ENCODE results near the gene NPPC. TPM values are rescaled to one million over a fixed set of nuclear protein-coding genes. Genes with fewer than 3 reads are reported as not detected.

Gene NPPC
- total and polyA plus RNA-seq, 9 donors = 1.5 to 17.3 (median 4.7) TPM

DNA sequence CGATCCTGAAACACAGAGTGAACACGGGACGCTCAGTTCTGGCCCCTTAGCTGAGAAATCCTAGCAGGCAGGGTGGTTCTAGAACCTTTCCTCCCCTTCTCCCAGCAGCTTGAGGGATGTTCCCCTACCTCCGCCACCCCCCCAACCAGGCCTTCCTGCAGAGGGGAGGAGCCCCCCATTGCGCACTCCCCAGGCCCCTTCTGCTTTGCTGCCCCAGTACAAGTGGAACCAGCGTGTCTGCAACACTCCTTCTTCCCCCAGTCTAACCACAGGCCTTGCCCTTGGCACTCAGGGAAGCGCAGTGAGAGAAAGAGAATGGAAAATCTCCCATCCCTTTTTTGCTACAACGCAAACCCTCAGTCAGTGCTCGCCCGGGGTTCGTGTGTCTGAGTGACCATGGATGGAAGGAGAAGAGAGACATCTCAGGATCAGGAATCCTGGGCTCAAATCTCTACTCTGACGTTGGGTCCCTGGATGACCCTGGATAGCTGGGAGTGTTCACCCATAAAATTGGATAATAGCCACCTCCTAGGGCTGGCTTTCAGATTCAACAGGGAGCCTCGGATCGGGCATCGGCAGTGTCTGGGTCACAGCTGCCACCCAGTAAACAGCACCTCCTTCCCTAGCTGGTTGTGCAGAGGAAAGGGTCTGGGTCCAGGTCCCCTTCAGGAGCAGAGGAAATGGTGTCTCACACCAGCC, 3.7 kb downstream of the NPPC start:
- Histone ChIP-seq H3K9me3 (replicated peaks; ENCODE audit: control insufficient read depth, low read depth, low read length) (no peaks in the 10 kb centered on the region), H3K27me3 (ENCODE audit: control insufficient read depth, insufficient read depth, low read length) (peaks cover 37% of the 10 kb centered on the region), H3K4me3 (ENCODE audit: low read length) (no peak overlapping the region), H3K27ac (ENCODE audit: low read length) (no peak overlapping the region), H3K4me1 (ENCODE audit: control insufficient read depth, insufficient read depth, low read length) (peaks cover 38% of the 10 kb centered on the region), H3K36me3 (ENCODE audit: control insufficient read depth, insufficient read depth, low read length) (peaks cover 7% of the 10 kb centered on the region)
- 84% methylated on average over 8 of the region's 15 CpGs for WGBS (ENCODE audit: insufficient coverage)
- DNase-seq = no peak

DNA sequence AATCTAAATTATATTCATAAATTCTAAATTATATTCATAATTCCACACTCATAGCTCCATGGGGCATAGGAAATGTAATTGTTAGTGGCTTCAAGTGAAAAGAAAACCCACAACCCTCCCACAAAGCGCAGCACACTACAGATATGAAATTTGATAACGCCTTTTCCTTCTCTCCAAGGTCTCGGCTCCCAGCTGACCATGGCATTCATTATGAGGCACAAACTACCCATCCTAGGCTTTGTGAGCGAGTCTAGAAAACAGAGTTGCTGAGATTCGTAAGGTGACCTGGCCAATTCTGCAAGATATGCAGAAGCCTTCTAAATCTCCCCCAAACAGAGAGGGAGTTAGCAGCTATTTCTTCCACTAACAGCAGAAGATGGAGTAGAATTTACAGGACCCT, 5.4 kb downstream of the NPPC start:
- H3K27ac ChIP-seq (ENCODE audit: low read length) = no peak overlapping the region
- no peak for DNase-seq
- H3K4me1 ChIP-seq (ENCODE audit: control insufficient read depth, insufficient read depth, low read length) = peaks cover 27% of the 10 kb centered on the region
- no peak overlapping the region for H3K4me3 ChIP-seq (ENCODE audit: low read length)
- 100% methylated on average over 1 of the region's 5 CpGs for WGBS (ENCODE audit: insufficient coverage)
- H3K9me3 ChIP-seq (replicated peaks; ENCODE audit: control insufficient read depth, low read depth, low read length) = no peaks in the 10 kb centered on the region
- H3K36me3 ChIP-seq (ENCODE audit: control insufficient read depth, insufficient read depth, low read length) = peaks cover 7% of the 10 kb centered on the region
- H3K27me3 ChIP-seq (ENCODE audit: control insufficient read depth, insufficient read depth, low read length) = peaks cover 23% of the 10 kb centered on the region

DNA sequence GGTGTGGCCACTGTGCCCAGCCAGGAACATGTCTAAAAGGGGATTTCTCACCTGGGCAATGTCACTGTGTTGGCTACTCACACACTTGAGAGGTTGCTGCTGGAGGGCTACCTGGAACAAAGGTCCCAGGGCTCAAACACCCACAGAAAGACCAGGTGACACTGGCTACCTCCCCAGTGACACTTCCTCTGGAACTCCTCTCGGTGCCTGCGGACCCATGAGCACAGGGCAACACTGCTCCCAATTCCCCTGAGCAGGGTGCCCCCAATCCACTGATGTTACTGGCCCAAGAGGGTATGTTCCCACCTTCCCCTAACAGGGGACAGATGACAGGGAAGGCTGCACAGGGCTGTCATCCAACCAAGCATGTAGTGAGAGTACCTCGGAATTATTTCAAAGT, 5.8 kb downstream of the NPPC start:
- no peak for DNase-seq
- Histone ChIP-seq H3K27ac (ENCODE audit: low read length) (no peak overlapping the region), H3K36me3 (ENCODE audit: control insufficient read depth, insufficient read depth, low read length) (peaks cover 7% of the 10 kb centered on the region), H3K4me1 (ENCODE audit: control insufficient read depth, insufficient read depth, low read length) (peaks cover 22% of the 10 kb centered on the region), H3K4me3 (ENCODE audit: low read length) (no peak overlapping the region), H3K9me3 (replicated peaks; ENCODE audit: control insufficient read depth, low read depth, low read length) (no peaks in the 10 kb centered on the region), H3K27me3 (ENCODE audit: control insufficient read depth, insufficient read depth, low read length) (peaks cover 19% of the 10 kb centered on the region)
- WGBS (ENCODE audit: insufficient coverage) = no CpG with 5 or more reads among the region's 3 CpGs

DNA sequence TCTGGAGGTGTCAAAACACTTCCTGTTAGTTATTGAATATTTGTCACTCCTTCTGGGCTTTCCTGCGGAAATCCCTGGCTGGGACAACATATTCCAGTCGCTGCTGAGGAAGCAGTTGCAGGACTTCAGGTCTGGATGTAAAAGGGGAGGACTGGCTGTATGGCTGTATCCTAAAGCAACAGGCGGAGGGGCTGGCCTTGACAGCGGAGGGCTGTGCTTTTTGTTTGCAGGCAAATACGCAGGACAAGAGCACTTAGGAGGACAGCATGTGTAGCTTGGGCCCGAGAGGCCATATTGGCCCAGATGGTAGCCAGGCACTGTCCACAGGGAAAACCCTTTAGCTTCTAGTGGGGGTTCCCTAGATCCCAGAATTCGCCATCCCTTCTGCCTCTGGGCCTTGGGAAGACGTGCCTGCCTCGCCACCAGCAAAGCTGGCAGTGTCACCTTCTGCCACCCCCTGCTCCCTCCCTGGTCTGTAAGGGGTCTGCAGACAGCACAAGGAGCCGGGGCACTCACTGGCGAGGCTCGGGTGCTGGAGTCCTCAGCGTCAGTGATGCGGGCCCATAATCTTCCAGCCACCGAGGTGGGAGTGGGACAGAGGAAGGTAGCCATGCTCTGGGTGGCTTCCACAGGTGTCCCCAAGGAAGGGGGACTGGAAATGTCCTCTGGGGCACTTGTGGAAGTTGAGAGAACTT, 6.7 kb downstream of the NPPC start:
- DNase-seq = no peak
- Histone ChIP-seq H3K4me3 (ENCODE audit: low read length) (no peak overlapping the region), H3K27ac (ENCODE audit: low read length) (no peak overlapping the region), H3K4me1 (ENCODE audit: control insufficient read depth, insufficient read depth, low read length) (peaks cover 17% of the 10 kb centered on the region), H3K27me3 (ENCODE audit: control insufficient read depth, insufficient read depth, low read length) (peaks cover 12% of the 10 kb centered on the region), H3K9me3 (replicated peaks; ENCODE audit: control insufficient read depth, low read depth, low read length) (no peaks in the 10 kb centered on the region), H3K36me3 (ENCODE audit: control insufficient read depth, insufficient read depth, low read length) (peaks cover 7% of the 10 kb centered on the region)
- WGBS (ENCODE audit: insufficient coverage) = 78% methylated on average over 10 of the region's 15 CpGs

DNA sequence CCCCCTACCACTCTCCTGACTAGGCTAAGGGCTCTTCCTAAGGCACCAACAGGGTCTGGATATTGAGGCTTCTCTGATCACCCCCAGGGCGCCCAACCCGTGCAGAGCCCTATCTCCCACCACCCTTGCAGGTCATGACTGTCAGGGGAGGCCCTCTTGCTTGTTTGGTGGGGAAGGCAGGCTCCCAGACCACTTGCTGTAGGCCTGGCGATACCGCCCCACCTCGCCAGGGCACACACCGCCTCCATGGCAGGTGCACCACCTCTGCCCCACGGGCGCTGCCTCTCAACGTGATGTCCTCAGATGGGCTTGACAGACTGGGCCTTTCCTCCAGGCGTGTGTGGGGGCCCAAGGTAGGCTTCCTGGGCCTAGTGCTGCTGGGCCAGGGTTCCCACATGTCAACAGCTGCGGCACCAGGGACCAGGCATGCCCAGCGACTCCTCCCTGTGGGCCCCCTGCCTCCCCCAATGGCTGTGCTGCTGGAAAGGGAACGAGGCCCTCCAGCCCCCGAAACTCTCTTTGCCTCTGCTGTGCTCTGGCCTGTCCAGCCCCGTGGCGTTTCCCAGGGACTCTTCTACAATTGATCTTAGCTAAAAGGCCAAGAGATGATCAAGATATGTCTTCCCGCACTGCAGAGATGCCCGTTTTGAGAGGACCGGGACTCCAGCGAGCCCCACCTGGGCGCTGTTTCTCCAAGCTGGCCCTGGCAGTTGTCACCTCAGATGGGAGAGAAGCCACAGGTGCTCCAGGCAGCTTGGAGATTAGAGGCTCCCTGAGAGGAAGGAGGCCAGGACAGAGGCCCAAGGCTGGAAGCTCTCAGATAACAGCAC, 7.5 kb downstream of the NPPC start:
- WGBS (ENCODE audit: insufficient coverage) = 88% methylated on average over 19 of the region's 21 CpGs
- H3K4me3 ChIP-seq (ENCODE audit: low read length) = no peak overlapping the region
- H3K27me3 ChIP-seq (ENCODE audit: control insufficient read depth, insufficient read depth, low read length) = peaks cover 5% of the 10 kb centered on the region

DNA sequence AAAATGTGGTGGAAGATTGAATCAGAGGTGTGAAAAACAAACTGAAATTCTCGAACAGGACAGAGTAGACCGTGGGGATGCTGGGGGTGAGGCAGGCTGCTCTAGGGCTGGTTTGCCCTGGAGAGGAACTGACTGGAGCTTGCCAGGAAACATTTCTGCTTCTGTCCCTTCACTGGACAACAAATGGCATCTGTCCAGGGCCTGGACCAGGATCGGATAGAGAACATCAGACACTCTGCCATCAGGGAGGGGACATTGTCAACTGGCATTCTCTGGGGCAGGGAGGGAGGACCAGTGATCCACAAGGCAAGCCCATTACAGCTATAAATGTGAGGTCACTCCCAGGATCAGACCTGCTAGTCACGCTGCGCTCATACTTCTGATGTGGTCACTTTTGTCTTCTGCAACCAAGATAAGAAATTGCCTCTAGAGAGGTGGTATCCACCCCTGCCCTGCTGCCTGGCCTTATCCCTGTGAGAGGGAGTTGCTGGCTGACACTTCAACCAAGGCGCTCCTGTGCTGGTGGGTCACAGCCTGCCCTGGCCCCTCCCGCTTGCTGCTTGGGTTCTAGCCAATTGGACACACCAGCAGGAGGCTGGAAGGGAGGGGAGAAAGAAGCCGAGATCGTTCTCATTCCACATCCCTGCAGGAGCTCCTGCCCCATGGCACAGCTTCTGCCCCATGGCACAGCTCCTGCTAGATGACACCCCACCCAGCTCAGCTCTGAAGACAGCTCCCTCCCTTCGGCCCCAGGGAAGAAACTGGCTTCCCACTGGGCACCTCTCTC, 8.7 kb downstream of the NPPC start:
- Histone ChIP-seq H3K27ac (ENCODE audit: low read length) (no peak overlapping the region), H3K36me3 (ENCODE audit: control insufficient read depth, insufficient read depth, low read length) (no peaks in the 10 kb centered on the region), H3K27me3 (ENCODE audit: control insufficient read depth, insufficient read depth, low read length) (no peaks in the 10 kb centered on the region), H3K4me1 (ENCODE audit: control insufficient read depth, insufficient read depth, low read length) (peaks cover 11% of the 10 kb centered on the region), H3K9me3 (replicated peaks; ENCODE audit: control insufficient read depth, low read depth, low read length) (no peaks in the 10 kb centered on the region), H3K4me3 (ENCODE audit: low read length) (no peak overlapping the region)
- peak; percentile 50 for DNase-seq
- 48% methylated on average over 4 of the region's 10 CpGs for WGBS (ENCODE audit: insufficient coverage)

More for the DNA sequence above, 7.5 kb downstream of the NPPC start:
- Histone ChIP-seq H3K9me3 (replicated peaks; ENCODE audit: control insufficient read depth, low read depth, low read length) (no peaks in the 10 kb centered on the region), H3K27ac (ENCODE audit: low read length) (no peak overlapping the region), H3K36me3 (ENCODE audit: control insufficient read depth, insufficient read depth, low read length) (peaks cover 4% of the 10 kb centered on the region), H3K4me1 (ENCODE audit: control insufficient read depth, insufficient read depth, low read length) (peaks cover 17% of the 10 kb centered on the region)
- DNase-seq = no peak

DNA sequence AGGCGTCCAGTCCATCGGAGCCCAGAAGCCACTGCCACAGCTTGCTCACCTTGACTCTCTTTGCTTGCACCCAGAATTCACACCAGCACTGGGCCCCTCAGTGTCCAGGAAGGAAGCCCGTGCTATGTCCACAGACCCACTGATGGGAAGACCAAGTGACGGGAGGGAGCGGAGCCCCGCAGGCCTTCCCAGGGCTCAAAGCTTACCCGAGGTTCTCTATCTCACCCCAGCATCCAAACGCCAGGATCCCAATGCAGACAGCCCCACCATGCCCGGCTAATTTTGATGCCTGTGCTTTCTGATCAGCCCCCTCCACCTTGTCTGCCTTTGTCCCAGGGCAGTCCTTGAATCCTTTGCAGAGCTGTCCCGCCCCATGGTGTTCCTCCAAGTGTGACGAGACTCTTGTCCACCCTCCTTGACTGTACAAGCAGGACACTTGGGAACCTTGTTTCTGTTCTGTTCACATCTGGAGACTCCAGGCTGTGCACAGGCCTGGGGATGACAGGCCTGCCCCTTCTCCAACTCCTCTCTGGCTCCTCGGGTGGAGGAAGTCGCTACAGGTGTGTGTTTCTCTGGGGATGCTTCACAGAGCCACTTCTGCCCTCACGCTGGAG, 12.0 kb downstream of the NPPC start:
- Histone ChIP-seq H3K9me3 (replicated peaks; ENCODE audit: control insufficient read depth, low read depth, low read length) (no peaks in the 10 kb centered on the region), H3K27me3 (ENCODE audit: control insufficient read depth, insufficient read depth, low read length) (no peaks in the 10 kb centered on the region), H3K27ac (ENCODE audit: low read length) (no peak overlapping the region), H3K36me3 (ENCODE audit: control insufficient read depth, insufficient read depth, low read length) (no peaks in the 10 kb centered on the region), H3K4me3 (ENCODE audit: low read length) (no peak overlapping the region), H3K4me1 (ENCODE audit: control insufficient read depth, insufficient read depth, low read length) (peaks cover 6% of the 10 kb centered on the region)
- no peak for DNase-seq
- 78% methylated on average over 10 of the region's 14 CpGs for WGBS (ENCODE audit: insufficient coverage)

DNA sequence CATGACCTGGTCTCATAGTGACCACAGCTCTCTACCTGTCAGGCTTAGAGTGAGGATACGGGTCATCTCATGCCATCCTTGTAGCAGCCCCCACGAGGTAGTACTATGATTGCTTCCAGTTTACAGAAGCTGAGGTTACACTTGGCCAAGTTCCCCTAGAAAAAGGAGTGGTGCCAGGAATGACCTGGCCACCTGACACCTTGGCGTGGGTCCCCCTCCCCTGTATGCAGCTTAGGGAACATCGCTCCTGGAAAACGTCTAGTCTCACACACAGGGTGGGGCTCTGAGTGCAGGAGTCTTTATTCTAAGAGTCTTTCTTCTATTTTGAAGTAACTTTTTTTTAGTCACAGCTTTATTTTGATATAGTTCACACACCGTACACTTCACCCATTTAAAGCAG, 14.8 kb downstream of the NPPC start:
- Histone ChIP-seq H3K4me1 (ENCODE audit: control insufficient read depth, insufficient read depth, low read length) (no peaks in the 10 kb centered on the region), H3K36me3 (ENCODE audit: control insufficient read depth, insufficient read depth, low read length) (no peaks in the 10 kb centered on the region), H3K27me3 (ENCODE audit: control insufficient read depth, insufficient read depth, low read length) (no peaks in the 10 kb centered on the region), H3K9me3 (replicated peaks; ENCODE audit: control insufficient read depth, low read depth, low read length) (no peaks in the 10 kb centered on the region), H3K27ac (ENCODE audit: low read length) (no peak overlapping the region), H3K4me3 (ENCODE audit: low read length) (no peak overlapping the region)
- DNase-seq = no peak
- 96% methylated on average over 3 of the region's 6 CpGs for WGBS (ENCODE audit: insufficient coverage)

DNA sequence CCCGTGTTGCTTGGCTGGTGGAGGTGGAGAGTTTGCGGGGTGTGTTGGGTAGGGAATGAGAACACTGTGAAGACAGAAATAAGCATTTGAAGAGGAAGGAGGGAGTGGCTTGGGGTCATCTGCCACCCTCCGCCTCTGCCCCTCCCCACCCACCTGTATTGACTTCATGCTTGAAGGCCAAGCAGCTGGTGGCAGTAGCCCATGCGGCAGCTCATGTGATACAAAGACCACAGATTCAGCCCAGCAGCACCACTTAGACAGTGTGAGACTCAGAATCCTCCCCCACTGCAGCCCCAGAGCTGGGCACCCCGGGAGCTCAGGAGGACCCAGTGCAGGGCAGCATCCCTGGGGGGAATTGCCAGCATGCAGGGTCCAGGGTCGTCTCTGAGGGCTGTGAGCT, 15.4 kb downstream of the NPPC start:
- no peak for DNase-seq
- Histone ChIP-seq H3K27ac (ENCODE audit: low read length) (no peak overlapping the region), H3K4me3 (ENCODE audit: low read length) (no peak overlapping the region), H3K4me1 (ENCODE audit: control insufficient read depth, insufficient read depth, low read length) (no peaks in the 10 kb centered on the region), H3K27me3 (ENCODE audit: control insufficient read depth, insufficient read depth, low read length) (no peaks in the 10 kb centered on the region), H3K36me3 (ENCODE audit: control insufficient read depth, insufficient read depth, low read length) (no peaks in the 10 kb centered on the region), H3K9me3 (replicated peaks; ENCODE audit: control insufficient read depth, low read depth, low read length) (no peaks in the 10 kb centered on the region)
- 65% methylated on average over 3 of the region's 6 CpGs for WGBS (ENCODE audit: insufficient coverage)

Data from muscle of leg (tissue), 11 donors.